Suppressor macrophage (primary cell): ENCODE measurements around the gene CNTN5.
"Not testable (repeated sequence)": the region's sequence is repeated elsewhere in the genome, so short reads cannot be mapped to it uniquely, and the experiment has no call there.

ENCODE experiments used
- DNase-seq, 4 experiments: peaks; one replicate each; pipeline ENCODE4 v3.0.0-alpha.2; 2020 to 2022
- total RNA-seq, 17 experiments: gene quantifications; one replicate each; lab custom pipeline; 2026; ENCODE audit warnings: mixed read lengths in 6 of 17, inconsistent platforms in 3 of 17; lab: John Stamatoyannopoulos, UW

The CNTN5 gene
- total RNA-seq = 0 to 3.4 (median 0) reads per million in 17 experiments

- DNase-seq = peak in 1 of 4 experiments; percentile 20
Observed at GRCh38 chr11:99020352-99021225, at the start of gene CNTN5. Gene CNTN5 (plus strand): TSS chr11:99020949.

GRCh38 chr11:98979205-98979604 lies 41.5 kb upstream of the CNTN5 start:
- no peak for DNase-seq

GRCh38 chr11:99015634-99016454 lies 4.9 kb upstream of the CNTN5 start:
- peak; percentile 22 to 77 (median 43) for DNase-seq

GRCh38 chr11:99019696-99020095 lies 1.1 kb upstream of the CNTN5 start:
- DNase-seq = no peak

- DNase-seq = no peak
Observed at GRCh38 chr11:99037057-99037456, 16.3 kb downstream of the CNTN5 start.

- no peak for DNase-seq
Observed at GRCh38 chr11:99063331-99063730, 42.6 kb downstream of the CNTN5 start.

GRCh38 chr11:99065121-99065520 lies 44.4 kb downstream of the CNTN5 start:
- DNase-seq = no peak

GRCh38 chr11:99066618-99067317 lies 46.0 kb downstream of the CNTN5 start:
- no peak for DNase-seq

- DNase-seq = no peak
Observed at GRCh38 chr11:99068832-99069231, 48.1 kb downstream of the CNTN5 start.

- no peak for DNase-seq
Observed at GRCh38 chr11:99069856-99070444, 49.2 kb downstream of the CNTN5 start.

- no peak for DNase-seq
Observed at GRCh38 chr11:99079576-99079975, 58.8 kb downstream of the CNTN5 start.

- no peak for DNase-seq
Observed at GRCh38 chr11:99080154-99080553, 59.4 kb downstream of the CNTN5 start.

- DNase-seq = no peak
Observed at GRCh38 chr11:99098258-99098657, 77.5 kb downstream of the CNTN5 start.

GRCh38 chr11:99098751-99099150 lies 78.0 kb downstream of the CNTN5 start:
- DNase-seq = no peak

GRCh38 chr11:99117603-99118002 lies 96.9 kb downstream of the CNTN5 start:
- DNase-seq = no peak

- not testable (repeated sequence) for DNase-seq
Observed at GRCh38 chr11:99133862-99134261, 113.1 kb downstream of the CNTN5 start.

- DNase-seq = no peak
Observed at GRCh38 chr11:99135508-99135907, 114.8 kb downstream of the CNTN5 start.

- DNase-seq = no peak
Observed at GRCh38 chr11:99142237-99142636, 121.5 kb downstream of the CNTN5 start.

- DNase-seq = no peak
Observed at GRCh38 chr11:99148352-99148751, 127.6 kb downstream of the CNTN5 start.

- no peak for DNase-seq
Observed at GRCh38 chr11:99154277-99154676, 133.5 kb downstream of the CNTN5 start.

- no peak for DNase-seq
Observed at GRCh38 chr11:99160447-99160846, 139.7 kb downstream of the CNTN5 start.

- DNase-seq = no peak
Observed at GRCh38 chr11:99162819-99163218, 142.1 kb downstream of the CNTN5 start.

GRCh38 chr11:99170591-99170990 lies 149.8 kb downstream of the CNTN5 start:
- no peak for DNase-seq
